EH (cell line): ENCODE measurements around the gene ADAMTS2.

ENCODE experiments used
- DNase-seq: peaks from one replicate; pipeline ENCODE4 v3.0.0-alpha.2; 2015; ENCODE audit warnings: low read depth

ADAMTS2 gene

GRCh38 chr5:179176571-179177230 is 168.6 kb downstream of the ADAMTS2 start:
- DNase-seq: no peak

- DNase-seq: no peak
Measured at GRCh38 chr5:179176166-179176565, 169.1 kb downstream of the ADAMTS2 start.

- peak; percentile 39 for DNase-seq
Measured at GRCh38 chr5:179171816-179172745, 173.2 kb downstream of the ADAMTS2 start.

- no peak for DNase-seq
Measured at GRCh38 chr5:179171251-179171815, 173.9 kb downstream of the ADAMTS2 start.

GRCh38 chr5:179170606-179171005 is 174.7 kb downstream of the ADAMTS2 start:
- no peak for DNase-seq

- no peak for DNase-seq
Measured at GRCh38 chr5:179169836-179170235, 175.4 kb downstream of the ADAMTS2 start.

- DNase-seq: no peak
Measured at GRCh38 chr5:179168664-179169063, 176.6 kb downstream of the ADAMTS2 start.

GRCh38 chr5:179167871-179168451 is 177.3 kb downstream of the ADAMTS2 start:
- no peak for DNase-seq

GRCh38 chr5:179166886-179167841 is 178.1 kb downstream of the ADAMTS2 start:
- peak; percentile 51 for DNase-seq

GRCh38 chr5:179166171-179166885 is 178.9 kb downstream of the ADAMTS2 start:
- no peak for DNase-seq

- DNase-seq: no peak
Measured at GRCh38 chr5:179165421-179166170, 179.7 kb downstream of the ADAMTS2 start.

GRCh38 chr5:179164331-179165311 is 180.6 kb downstream of the ADAMTS2 start:
- DNase-seq: no peak

- DNase-seq: no peak
Measured at GRCh38 chr5:179163236-179164155, 181.8 kb downstream of the ADAMTS2 start.

GRCh38 chr5:179162351-179163235 is 182.7 kb downstream of the ADAMTS2 start:
- DNase-seq: no peak

GRCh38 chr5:179161901-179162300 is 183.4 kb downstream of the ADAMTS2 start:
- DNase-seq: no peak

- peak; percentile 61 for DNase-seq
Measured at GRCh38 chr5:179160584-179160983, 184.7 kb downstream of the ADAMTS2 start.

- DNase-seq: no peak
Measured at GRCh38 chr5:179158556-179158955, 186.7 kb downstream of the ADAMTS2 start.
